Activated CD8-positive, alpha-beta memory T cell treated with anti-CD3 and anti-CD28 coated beads, Interleukin-2, amount 50 U/mL, for 4 hours (primary cell): Measurements from ENCODE around the gene GUCY2F.

Source experiments
- DNase-seq: peaks from one replicate; pipeline ENCODE4 v3.0.0-alpha.2; 2020

The GUCY2F gene

GRCh38 chrX:109327251-109327650 is 154.6 kb downstream of the GUCY2F start:
- DNase-seq: no peak
